Loucy (cell line): ENCODE measurements around the gene GSK3B.

ENCODE experiments used
- H2AFZ ChIP-seq: fragments of 200-600 bp; sonication (generic); 2 replicates; pipeline ENCODE4 v1.6.0; 2016; ENCODE audit warnings: antibody characterized with exemption, mild to moderate bottlenecking, low read length, moderate library complexity
- H3F3A ChIP-seq: fragments of 200-600 bp; 2 replicates; pipeline ENCODE4 v1.6.0; 2016; ENCODE audit warnings: antibody characterized with exemption, low read depth, mild to moderate bottlenecking
- H3K27me3 ChIP-seq: fragments of 200-600 bp; sonication (generic); 2 replicates; pipeline ENCODE4 v1.6.1; 2014; ENCODE audit warnings: low read length, mild to moderate bottlenecking; ENCODE audit not compliant: insufficient read depth, poor library complexity, severe bottlenecking
- H3K36me3 ChIP-seq: fragments of 200-600 bp; sonication (generic); 2 replicates; pipeline ENCODE4 v1.6.1; 2016; ENCODE audit warnings: low read length; ENCODE audit not compliant: insufficient read depth
- H3K4me1 ChIP-seq: fragments of 200-600 bp; sonication (generic); 2 replicates; pipeline ENCODE4 v1.5.1; 2014; ENCODE audit warnings: low read length, mild to moderate bottlenecking; ENCODE audit not compliant: insufficient read depth, poor library complexity, severe bottlenecking
- H3K4me2 ChIP-seq: fragments of 200-600 bp; sonication (generic); 2 replicates; pipeline ENCODE4 v1.6.0; 2014; ENCODE audit warnings: antibody characterized with exemption, low read length, low read depth, mild to moderate bottlenecking; ENCODE audit not compliant: poor library complexity, severe bottlenecking
- H3K4me3 ChIP-seq: fragments of 200-600 bp; sonication (generic); 2 replicates; pipeline ENCODE4 v1.5.1; 2014; ENCODE audit warnings: low read length, mild to moderate bottlenecking, mixed read lengths; ENCODE audit not compliant: poor library complexity, severe bottlenecking
- H3K79me2 ChIP-seq: fragments of 200-600 bp; sonication (generic); 2 replicates; pipeline ENCODE4 v1.6.1; 2014; ENCODE audit warnings: low read length; ENCODE audit not compliant: insufficient read depth
- H3K9ac ChIP-seq: fragments of 200-600 bp; sonication (generic); 2 replicates; pipeline ENCODE4 v1.6.0; 2014; ENCODE audit warnings: mild to moderate bottlenecking, low read depth, low read length, moderate library complexity; ENCODE audit not compliant: poor library complexity, severe bottlenecking
- H3K9me2 ChIP-seq: fragments of 200-600 bp; sonication (generic); replicated peaks from 2 replicates; pipeline ENCODE4 v1.6.1; 2016; ENCODE audit warnings: low read depth, low read length, mixed read lengths
- H3K9me3 ChIP-seq: fragments of 200-600 bp; sonication (generic); 2 replicates; pipeline ENCODE4 v1.6.1; 2014; ENCODE audit warnings: mild to moderate bottlenecking, antibody characterized with exemption, low read length, low read depth; ENCODE audit not compliant: insufficient read depth
- H4K20me1 ChIP-seq: fragments of 200-600 bp; sonication (generic); 2 replicates; pipeline ENCODE4 v1.6.0; 2014; ENCODE audit warnings: antibody characterized with exemption, low read length, mild to moderate bottlenecking; ENCODE audit not compliant: insufficient read depth, poor library complexity, severe bottlenecking
- EZH2phosphoT487 ChIP-seq: fragments of 200-600 bp; IDR thresholded peaks from 2 replicates; pipeline ENCODE4 v1.6.1; 2018; ENCODE audit warnings: antibody characterized with exemption, mild to moderate bottlenecking, moderate library complexity, borderline replicate concordance
- TF ChIP-seq, protein P1 (sequence below): fragments of 200-600 bp; sonication (generic); conservative IDR thresholded peaks from 2 replicates; pipeline ENCODE4 v1.5.1; 2014; ENCODE audit warnings: mild to moderate bottlenecking, antibody characterized with exemption, low read length

GSK3B gene

GRCh38 chr3:119880966-119881365 is 213.3 kb downstream of the GSK3B start:
- H3K27me3 ChIP-seq, result no peaks in the 10 kb centered on the region
- TF ChIP-seq EZH2phosphoT487, result no peak
- TF ChIP-seq, protein P1, sequence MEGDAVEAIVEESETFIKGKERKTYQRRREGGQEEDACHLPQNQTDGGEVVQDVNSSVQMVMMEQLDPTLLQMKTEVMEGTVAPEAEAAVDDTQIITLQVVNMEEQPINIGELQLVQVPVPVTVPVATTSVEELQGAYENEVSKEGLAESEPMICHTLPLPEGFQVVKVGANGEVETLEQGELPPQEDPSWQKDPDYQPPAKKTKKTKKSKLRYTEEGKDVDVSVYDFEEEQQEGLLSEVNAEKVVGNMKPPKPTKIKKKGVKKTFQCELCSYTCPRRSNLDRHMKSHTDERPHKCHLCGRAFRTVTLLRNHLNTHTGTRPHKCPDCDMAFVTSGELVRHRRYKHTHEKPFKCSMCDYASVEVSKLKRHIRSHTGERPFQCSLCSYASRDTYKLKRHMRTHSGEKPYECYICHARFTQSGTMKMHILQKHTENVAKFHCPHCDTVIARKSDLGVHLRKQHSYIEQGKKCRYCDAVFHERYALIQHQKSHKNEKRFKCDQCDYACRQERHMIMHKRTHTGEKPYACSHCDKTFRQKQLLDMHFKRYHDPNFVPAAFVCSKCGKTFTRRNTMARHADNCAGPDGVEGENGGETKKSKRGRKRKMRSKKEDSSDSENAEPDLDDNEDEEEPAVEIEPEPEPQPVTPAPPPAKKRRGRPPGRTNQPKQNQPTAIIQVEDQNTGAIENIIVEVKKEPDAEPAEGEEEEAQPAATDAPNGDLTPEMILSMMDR, result no peak
- H3F3A ChIP-seq, result no peaks in the 10 kb centered on the region
- peaks cover 67% of the 10 kb centered on the region; the same call in 1 of the 2 replicates for H3K36me3 ChIP-seq
- no peaks in the 10 kb centered on the region for H4K20me1 ChIP-seq
- H3K4me3 ChIP-seq, result no peak overlapping the region
- no peaks in the 10 kb centered on the region for H3K9me2 ChIP-seq
- no peak overlapping the region for H3K4me2 ChIP-seq
- H2AFZ ChIP-seq, result no peak overlapping the region
- no peaks in the 10 kb centered on the region for H3K4me1 ChIP-seq
- no peaks in the 10 kb centered on the region for H3K9me3 ChIP-seq
- no peak overlapping the region for H3K9ac ChIP-seq
- no peaks in the 10 kb centered on the region for H3K79me2 ChIP-seq

GRCh38 chr3:119873646-119874045 is 220.6 kb downstream of the GSK3B start:
- Histone ChIP-seq H3K4me2 (no peak overlapping the region), H3K36me3 (peaks cover 22% of the 10 kb centered on the region; the same call in 1 of the 2 replicates), H3K27me3 (no peaks in the 10 kb centered on the region), H4K20me1 (peaks cover 10% of the 10 kb centered on the region), H3K9me2 (no peaks in the 10 kb centered on the region), H3K9me3 (no peaks in the 10 kb centered on the region), H3K4me1 (peaks cover 8% of the 10 kb centered on the region), H2AFZ (no peak overlapping the region), H3K9ac (no peak overlapping the region), H3K4me3 (no peak overlapping the region), H3K79me2 (no peaks in the 10 kb centered on the region), H3F3A (no peaks in the 10 kb centered on the region)
- TF ChIP-seq, protein P1, result no peak
- TF ChIP-seq EZH2phosphoT487, result no peak

GRCh38 chr3:119872773-119873172 is 221.5 kb downstream of the GSK3B start:
- no peaks in the 10 kb centered on the region for H3K79me2 ChIP-seq
- H3K36me3 ChIP-seq, result peaks cover 17% of the 10 kb centered on the region; the same call in 1 of the 2 replicates
- no peaks in the 10 kb centered on the region for H3K9me2 ChIP-seq

More at GRCh38 chr3:119872773-119873172, 221.5 kb downstream of the GSK3B start:
- Histone ChIP-seq H3K4me2 (no peak overlapping the region), H2AFZ (no peak overlapping the region), H4K20me1 (peaks cover 10% of the 10 kb centered on the region), H3K4me1 (peaks cover 8% of the 10 kb centered on the region), H3F3A (no peaks in the 10 kb centered on the region), H3K9me3 (no peaks in the 10 kb centered on the region), H3K9ac (no peak overlapping the region), H3K4me3 (no peak overlapping the region), H3K27me3 (no peaks in the 10 kb centered on the region)
- TF ChIP-seq EZH2phosphoT487, result no peak
- TF ChIP-seq, protein P1, result no peak
